Occipital lobe (tissue), 2 donors: Measurements from ENCODE around the gene FAM174A. TPM values are rescaled to one million over a fixed set of nuclear protein-coding genes. Genes with fewer than 3 reads are reported as not detected.

Experiments
- DNase-seq: peaks from one replicate; lab custom pipeline; 2025; lab: John Stamatoyannopoulos, UW
- total RNA-seq: library from RNA; depleted of rRNA; stranded (reverse); fragments of >200 nt; gene quantifications from one replicate; pipeline ENCODE4 v1.2.3, GENCODE V29; 2014

Gene FAM174A
- total RNA-seq: 24.5 TPM

DNA sequence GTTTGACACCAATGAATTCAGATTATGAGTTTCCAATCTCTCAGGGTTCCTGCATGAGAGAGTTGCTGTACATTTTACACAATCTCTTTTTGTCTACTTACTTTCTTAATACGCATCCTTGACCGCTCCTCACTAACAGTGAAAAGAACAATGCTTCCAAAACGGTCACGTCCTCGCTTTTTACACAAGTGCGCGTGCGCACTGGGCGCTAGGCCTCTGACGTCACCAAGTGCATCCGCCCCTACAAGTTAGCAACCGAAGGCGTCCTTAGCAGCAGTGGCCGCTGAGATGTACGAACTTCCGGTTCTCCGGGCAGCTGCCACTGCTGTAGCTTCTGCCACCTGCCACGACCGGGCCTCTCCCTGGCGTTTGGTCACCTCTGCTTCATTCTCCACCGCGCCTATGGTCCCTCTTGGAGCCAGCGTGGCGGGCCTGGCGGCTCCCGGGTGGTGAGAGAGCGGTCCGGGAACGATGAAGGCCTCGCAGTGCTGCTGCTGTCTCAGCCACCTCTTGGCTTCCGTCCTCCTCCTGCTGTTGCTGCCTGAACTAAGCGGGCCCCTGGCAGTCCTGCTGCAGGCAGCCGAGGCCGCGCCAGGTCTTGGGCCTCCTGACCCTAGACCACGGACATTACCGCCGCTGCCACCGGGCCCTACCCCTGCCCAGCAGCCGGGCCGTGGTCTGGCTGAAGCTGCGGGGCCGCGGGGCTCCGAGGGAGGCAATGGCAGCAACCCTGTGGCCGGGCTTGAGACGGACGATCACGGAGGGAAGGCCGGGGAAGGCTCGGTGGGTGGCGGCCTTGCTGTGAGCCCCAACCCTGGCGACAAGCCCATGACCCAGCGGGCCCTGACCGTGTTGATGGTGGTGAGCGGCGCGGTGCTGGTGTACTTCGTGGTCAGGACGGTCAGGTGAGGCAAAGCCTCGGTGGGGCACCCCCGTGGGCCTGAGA, at the start of gene FAM174A:
TSS of gene FAM174A (plus strand) at position 315 of the 946 bp plus-strand sequence. CDS start at position 472, 157 bp downstream.
- peak; percentile 94 for DNase-seq

DNA sequence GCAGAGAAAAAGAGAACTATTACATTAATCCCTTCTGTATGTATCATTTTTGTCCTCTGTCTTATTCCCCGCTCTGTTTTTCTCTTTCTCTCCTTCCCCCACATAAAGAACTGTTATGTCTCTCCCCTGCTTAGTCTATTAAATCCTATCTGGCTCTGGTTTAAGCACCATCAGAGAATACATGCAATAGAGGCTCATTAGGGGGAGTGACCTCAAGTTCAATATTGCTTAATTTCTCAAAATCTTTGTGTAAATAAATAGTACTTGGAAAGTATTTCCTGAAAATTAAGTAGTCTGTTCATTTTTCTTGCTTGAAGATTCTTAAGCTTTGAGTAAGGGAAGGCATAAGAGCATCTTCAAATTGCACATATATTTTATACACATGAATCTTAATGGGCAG, 41.2 kb upstream of the FAM174A start:
- no peak for DNase-seq

DNA sequence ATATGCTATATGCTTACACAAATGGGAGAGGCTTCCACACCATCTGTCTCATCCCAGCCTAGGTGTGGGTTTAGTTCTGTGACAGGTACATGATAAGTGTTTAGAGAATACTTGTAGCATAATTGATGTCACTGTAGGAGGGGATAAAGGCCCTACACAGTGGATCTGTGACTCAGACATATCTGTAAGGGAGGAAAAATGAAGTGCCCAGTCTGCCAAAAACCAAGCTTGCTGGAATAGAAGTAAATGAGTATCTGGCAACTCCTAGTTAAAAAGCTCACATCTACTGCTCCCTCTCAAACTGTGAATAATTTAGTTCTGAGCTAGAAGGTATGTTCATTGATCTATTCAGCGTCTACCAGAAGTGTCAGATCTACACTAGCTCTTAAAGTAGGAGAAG, 38.9 kb upstream of the FAM174A start:
- no peak for DNase-seq

DNA sequence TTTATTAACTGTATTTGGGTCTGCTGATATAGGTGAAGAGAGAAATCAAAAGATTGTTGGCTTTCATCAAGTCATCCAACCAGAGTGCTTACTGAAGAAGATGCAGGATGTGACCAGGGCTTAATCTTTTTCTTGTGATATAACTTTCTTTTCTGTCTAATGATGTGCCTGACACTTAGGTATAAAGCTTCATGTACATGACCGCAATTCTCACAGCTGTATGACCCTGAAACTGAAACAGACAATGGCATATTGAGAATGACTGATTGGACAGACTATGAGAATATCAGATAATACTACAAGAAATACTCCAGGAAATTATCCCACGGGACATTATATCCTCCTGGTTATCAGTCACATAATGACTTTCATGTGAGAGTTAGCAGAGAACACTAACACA, 32.5 kb upstream of the FAM174A start:
- DNase-seq: no peak

DNA sequence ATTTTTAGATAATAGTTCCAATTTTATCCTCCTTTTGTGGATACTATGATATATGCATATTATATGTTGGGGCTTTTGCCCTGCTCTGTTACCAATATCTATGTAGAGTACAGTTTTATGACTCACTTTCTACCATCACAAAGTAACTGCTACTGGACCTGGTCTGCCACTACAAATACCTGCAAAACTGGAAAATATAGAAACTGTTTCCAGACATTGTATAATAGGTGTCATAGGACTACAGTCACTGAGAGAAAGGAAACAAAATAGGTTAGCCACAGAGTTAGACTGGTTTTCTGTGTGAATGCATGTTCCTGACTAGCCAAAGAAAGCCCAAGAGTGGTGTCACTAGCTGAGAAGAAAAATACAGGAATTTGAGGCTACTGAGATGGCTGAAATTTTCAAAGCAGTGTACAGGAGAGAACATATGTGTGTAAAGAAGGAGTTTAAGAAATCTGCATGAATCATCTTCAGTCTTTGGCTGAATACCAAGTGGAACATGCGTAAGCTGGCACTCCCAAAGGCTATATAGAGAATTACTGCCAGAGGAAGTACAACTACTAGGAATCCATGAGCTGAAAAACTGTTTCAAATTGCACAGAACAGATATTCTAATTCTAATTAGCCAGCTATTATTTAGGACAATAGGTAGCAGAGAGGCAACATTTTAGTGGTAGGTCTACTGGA, 29.0 kb upstream of the FAM174A start:
- peak; percentile 1 for DNase-seq

DNA sequence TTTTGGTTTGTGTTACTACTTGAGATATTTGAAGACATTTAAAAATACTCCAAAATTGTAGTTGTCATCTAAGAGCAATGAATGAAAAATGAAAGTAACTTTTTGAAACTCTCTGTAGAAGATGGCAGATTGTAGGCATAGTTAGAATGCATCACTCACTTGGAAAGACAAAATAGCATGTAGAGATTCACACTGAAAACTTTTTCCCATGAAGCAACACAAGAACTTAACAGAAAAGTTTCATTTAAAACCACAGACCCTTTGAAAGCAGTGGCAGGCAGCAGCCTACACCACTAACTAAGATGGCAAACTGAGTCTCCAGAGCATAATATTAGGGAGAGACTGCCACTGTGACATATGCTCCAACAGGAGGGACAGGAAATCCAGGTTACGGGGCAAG, 18.9 kb upstream of the FAM174A start:
- DNase-seq: no peak

DNA sequence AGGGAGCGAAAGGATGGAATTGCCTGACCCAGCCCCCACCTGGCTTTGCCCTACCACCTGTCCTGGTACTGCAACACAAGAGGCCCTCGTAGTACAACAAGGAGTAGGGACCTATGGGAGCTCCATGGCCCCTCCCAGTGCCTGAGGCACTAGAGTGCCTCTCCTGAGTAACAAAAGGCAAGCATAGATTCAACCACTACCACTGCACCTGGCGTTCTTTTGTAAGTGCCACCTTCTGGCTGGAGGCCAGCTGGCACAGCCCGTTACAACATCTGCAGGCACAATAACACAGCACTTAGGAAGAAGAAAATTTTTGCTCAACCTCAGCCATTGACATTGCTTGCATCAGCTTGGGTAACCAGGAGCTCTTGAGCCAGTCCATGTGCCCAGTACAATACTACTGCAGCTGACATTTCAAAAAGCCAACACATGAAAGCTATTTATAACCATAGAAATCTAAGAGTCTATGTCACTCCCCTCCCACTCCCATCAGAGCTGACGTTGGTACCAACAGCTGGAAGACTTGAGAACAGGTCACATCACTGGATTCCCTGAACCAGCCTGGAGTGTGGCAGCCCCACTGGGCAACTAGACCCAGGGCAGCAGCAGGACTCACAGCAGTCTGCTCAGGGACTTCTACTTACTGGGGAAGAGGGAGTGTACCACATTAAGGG, 17.7 kb upstream of the FAM174A start:
- no peak for DNase-seq

DNA sequence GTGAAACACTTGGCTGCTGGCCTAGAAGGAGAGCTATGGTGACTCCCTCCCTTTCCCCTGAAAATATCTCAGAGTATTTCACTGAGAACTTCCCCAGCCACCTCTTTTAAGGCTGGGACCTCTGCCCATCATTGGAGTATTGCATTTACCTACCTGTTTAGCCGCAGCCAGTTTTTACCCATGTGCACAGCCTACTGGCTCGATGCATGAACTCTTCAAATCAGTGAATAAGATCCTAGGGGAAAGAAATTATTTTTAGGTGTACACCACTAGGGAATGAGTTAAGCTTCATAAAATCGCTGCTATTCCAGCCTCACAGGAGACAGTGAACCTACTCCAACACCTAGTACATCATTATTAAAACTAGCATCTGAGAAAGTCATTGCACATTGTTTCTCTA, 16.8 kb upstream of the FAM174A start:
- DNase-seq: no peak

DNA sequence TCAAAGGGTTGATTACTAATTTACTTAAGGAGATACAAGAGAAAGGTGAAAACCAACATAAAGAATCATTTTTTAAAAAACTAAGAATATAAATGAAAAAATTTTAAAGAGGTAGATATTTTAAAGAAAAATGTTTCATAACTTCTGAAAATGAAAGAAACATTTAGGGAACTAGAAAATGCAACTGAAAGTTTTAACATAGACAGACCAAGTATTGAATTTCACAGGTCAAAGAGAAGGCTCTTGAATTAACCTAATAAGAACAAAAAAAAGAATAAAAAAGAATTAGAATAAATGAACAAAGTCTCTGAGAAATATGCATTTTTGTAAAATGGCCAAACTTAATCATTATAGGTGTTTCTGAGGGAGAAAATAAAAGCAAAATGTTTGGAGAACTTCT, 16.1 kb upstream of the FAM174A start:
- no peak for DNase-seq

DNA sequence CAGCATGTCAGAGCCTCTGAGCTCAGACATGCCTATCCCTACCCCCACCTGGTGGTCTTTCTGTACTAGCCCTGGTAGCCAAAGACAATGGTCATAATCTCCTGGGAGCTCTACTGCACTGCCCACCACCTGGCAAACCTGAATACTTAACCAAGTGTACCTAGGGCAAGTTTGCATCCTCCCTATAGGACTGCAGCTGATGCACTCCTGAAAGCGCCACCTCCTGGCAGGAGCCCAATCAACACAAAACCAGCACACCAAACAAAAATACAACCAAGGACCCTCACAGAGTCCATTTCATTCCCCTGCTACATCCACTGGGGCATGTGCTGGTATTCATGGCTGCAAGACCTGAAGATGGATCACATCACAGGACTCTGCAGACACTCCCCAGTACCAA, 14.8 kb upstream of the FAM174A start:
- no peak for DNase-seq

DNA sequence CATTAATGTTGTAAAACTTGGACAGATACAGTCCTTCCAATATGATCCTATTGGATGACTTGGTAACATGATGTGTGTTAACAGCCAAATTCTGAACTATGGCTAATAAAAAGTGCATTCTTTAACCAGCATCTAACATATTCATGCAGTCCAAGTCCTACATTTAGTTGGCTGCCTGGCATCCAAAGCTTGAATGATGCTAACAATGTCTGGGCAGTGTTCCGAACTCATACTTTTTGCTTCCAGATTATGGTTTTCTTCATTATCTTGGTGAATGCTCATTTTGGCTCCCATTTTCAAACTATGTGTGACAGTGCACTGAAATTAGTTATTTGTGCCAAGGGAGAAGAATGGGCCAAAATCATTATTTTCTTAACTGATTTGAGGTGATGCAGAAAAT, 2.8 kb downstream of the FAM174A start:
- DNase-seq: no peak

DNA sequence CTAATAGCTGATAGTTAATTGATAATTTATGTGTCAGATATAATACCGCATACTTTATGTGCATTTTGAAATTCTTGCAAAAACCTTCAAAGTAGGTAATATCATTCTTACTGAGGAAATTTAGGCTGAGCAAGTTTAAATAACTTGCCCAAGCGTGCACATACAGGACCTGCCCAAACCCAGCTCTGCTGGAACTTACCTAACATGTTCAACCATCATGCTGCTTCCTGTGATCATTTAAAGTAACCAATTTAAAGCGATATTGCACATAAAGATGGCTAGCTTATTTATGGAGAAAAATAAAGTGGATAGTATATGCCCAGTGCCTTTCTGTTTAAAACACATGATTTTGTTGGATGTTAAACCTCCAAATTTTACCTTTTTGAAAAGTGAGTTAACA, 4.3 kb downstream of the FAM174A start:
- DNase-seq: no peak

DNA sequence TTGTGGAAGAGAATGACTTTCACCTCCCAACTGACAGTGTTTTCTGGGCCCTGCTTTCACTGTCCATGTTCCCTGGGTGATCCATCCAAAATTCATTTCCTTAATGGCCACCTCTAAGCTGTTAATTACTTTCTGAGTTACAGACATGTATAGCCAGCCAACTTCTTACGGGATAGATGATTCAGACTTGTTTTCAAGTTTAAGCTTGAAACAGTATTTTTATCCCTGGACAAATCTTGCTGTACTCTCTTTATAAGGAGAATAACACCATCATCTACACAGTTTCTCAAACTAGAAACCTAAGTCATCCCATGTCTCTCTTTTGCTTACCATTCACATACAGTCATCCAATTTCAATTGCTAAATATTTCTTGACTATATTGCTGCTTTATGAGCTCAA, 6.9 kb downstream of the FAM174A start:
- no peak for DNase-seq

DNA sequence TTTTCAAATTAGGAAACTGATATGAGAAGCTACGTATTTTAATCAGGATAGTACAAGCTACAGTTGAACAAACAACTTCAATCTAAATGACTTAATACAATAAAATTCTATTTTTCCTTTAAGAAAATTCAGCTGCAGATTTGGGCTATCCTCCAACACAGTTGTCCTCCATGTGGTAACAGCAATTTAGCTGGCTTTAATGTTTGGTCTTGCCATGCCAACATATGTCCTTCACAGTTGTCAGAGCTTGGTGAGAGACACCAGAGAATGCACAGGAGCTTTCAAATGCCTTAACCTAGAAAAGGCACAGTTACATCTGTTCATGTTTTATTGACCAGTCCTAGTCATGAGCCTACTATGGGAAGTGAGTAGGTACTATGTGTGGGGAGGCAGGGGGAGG, 10.8 kb downstream of the FAM174A start:
- DNase-seq: no peak

DNA sequence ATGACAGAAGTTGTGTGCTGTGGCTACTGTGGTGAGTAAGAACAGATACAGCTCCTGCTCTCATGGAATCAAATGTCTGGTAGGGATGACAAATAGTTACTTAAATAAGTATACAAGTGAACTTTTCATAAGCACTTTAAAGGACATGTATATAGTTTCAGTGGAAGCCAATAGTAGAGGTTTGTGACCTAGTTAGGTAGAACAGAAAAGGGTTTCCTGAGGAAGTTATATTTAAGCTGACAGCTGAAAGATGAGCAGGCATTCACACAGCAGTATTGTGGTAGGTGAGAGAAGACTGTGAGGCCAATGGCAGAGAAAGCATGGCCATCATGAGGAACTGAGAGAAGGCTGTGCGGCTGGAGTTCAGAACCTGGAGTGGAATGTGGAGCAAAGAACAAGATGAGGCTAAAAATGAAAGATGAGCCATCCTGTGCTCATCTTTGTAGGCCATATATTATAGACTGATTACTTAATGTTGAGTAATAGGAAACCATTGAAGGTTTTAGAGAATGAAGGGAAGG, 15.4 kb downstream of the FAM174A start:
- no peak for DNase-seq

DNA sequence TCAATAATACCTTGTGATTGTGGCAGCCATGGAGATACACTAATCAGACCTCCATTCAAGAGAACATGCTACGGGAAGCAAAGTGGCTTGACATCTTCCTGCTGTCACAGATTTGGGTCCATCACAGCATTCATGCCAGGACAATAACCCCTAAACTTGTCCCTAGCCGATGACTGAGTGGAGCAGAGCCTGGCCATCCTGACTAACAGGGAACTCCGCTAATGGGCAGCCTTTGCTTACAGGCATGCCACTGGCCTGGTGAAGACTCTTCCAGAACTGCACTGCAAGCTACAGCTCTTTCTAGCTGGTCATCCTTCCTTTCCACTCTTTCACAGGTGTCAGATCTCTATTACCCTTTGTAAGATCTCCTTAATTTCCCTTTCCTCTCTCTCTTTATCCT, 16.0 kb downstream of the FAM174A start:
- no peak for DNase-seq

DNA sequence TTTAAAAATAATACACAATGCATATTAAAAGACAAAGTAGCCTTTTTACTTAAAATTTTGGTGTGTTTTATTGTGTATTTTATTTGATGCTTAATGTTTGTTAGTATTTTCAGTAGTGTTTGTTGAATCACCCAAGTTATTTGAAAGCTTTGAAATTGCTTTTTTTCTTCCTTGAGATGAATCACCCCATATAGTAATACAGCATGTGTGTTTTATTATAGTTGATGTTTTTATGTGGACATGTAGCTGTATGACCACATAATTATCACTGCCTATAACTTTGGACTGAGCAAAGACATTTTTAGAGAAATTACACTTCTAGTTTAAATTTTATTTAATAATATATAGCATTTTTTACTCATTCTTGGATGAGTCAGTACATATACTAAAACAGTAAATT, 18.0 kb downstream of the FAM174A start:
- DNase-seq: no peak

DNA sequence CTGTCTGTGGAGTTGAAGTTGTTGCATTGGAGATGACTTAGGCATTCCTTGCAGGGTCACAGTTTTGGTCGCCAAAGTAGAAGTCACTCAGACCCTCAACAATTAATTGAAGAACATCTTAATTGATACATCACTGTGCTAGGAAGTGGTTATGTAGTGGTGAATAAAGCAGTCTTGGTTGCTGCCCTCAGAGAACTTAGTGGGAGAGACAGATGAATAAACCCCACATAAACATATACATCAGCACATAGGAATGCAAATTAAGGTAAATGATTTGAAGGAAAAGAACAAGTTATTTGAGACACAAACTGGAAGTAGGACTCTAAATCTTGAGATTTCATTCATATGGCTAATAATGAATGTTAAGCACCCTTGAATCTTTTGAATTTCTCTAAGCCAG, 25.7 kb downstream of the FAM174A start:
- DNase-seq: no peak

DNA sequence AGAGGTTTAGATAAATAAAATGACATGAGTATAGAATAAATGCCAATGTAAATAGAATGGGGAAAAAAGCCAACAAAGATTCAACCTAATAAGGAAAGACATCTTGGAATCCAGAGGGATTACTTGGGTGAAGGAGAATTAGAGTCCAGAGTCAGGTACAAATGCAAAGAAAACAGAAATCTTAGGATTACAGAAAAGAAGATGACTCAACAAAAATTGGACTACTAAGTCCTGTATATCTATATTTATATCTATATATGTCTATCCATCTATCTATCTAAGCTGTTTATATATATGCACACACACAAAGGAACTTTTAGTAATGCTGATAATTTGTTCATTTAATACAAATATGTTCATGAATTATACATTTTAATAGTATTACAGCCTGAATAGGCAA, 27.6 kb downstream of the FAM174A start:
- no peak for DNase-seq

DNA sequence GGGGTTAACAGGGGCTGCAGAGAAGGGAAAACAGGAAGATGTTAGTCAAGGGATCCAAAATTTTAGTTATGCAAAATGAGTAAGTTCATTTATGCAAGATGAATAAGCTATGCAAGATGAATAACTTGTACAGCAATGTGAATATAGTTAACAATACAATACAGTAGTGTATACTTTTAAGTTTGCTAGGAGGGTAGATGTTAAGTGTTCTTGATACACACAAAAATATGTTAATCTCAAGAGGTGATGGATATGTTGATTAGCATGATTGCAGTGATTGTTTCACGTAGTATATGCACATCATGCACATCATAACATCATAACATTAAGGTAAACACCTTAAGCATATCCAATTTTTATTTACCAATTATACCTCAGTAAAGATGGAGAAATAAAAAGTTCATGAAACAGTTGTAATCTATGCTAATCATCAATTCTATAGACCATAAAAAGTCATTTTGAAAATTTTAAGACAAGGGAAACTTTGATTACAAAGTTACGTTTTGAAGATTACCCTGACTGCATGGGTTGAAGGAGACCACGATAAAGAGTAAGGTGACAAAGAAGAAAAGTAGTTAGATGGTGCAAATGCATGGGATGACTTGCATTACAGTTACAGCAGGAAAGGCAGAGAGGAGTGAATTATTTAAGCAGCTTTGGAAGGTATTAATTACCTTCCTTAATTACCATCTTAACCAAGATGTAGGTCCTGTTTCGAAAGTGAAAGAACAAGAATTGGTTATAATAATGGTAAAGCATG, 31.4 kb downstream of the FAM174A start:
- no peak for DNase-seq

DNA sequence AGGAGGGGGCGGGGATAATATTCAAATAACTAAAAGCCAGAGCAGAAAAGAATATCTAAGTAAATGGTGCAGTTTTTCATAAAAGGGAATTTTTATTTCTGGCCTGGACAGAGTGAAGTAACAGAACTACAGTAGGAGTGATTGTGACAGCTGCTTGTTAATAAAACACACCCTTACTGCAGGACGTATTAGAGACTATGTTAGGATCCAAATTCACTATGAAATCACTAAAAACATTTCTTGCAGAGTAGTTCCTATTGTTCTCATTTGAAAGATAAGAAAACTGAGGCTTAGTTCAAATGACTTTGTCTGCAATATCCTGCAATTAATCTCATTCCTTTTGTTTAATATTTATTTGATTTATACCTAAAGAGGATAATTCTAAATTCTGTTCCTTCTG, 39.5 kb downstream of the FAM174A start:
- DNase-seq: no peak
